GM18508 (cell line): ENCODE measurements around the gene ZFAND3.

ENCODE experiments used
- ATAC-seq: cut with Tn5 transposase; IDR thresholded peaks from one replicate; pipeline ENCODE4 v1.9.1; 2021; ENCODE audit warnings: moderate number of reproducible peaks; ENCODE audit not compliant: insufficient read depth, unreplicated experiment

Gene ZFAND3

GRCh38 chr6:37819177-37819801 is at the start of gene ZFAND3:
ZFAND3 (plus strand) TSS chr6:37819727; CDS start chr6:37819946, 219 bp downstream.
- peak; percentile 43 for ATAC-seq

GRCh38 chr6:37774028-37774680 is 45.4 kb upstream of the ZFAND3 start:
- ATAC-seq = no peak

GRCh38 chr6:37776566-37776965 is 43.0 kb upstream of the ZFAND3 start:
- no peak for ATAC-seq

- ATAC-seq = no peak
Measured at GRCh38 chr6:37777272-37777834, 42.2 kb upstream of the ZFAND3 start.

GRCh38 chr6:37779111-37779800 is 40.3 kb upstream of the ZFAND3 start:
- ATAC-seq = no peak

GRCh38 chr6:37779902-37780628 is 39.5 kb upstream of the ZFAND3 start:
- ATAC-seq = no peak

GRCh38 chr6:37781788-37782187 is 37.7 kb upstream of the ZFAND3 start:
- ATAC-seq = no peak

GRCh38 chr6:37783025-37783855 is 36.3 kb upstream of the ZFAND3 start:
- ATAC-seq = no peak

- no peak for ATAC-seq
Measured at GRCh38 chr6:37783856-37784584, 35.5 kb upstream of the ZFAND3 start.

GRCh38 chr6:37784585-37784967 is 35.0 kb upstream of the ZFAND3 start:
- ATAC-seq = no peak

- ATAC-seq = no peak
Measured at GRCh38 chr6:37785002-37785662, 34.4 kb upstream of the ZFAND3 start.

GRCh38 chr6:37785663-37786270 is 33.8 kb upstream of the ZFAND3 start:
- no peak for ATAC-seq

- ATAC-seq = no peak
Measured at GRCh38 chr6:37787216-37787615, 32.3 kb upstream of the ZFAND3 start.

- ATAC-seq = no peak
Measured at GRCh38 chr6:37788259-37788658, 31.3 kb upstream of the ZFAND3 start.

GRCh38 chr6:37791156-37791919 is 28.2 kb upstream of the ZFAND3 start:
- peak; percentile 77 for ATAC-seq

- ATAC-seq = no peak
Measured at GRCh38 chr6:37792457-37793033, 27.0 kb upstream of the ZFAND3 start.

- no peak for ATAC-seq
Measured at GRCh38 chr6:37793067-37793466, 26.5 kb upstream of the ZFAND3 start.
